Measurements from ENCODE around the gene EPN2.

EPN2 gene

DNA sequence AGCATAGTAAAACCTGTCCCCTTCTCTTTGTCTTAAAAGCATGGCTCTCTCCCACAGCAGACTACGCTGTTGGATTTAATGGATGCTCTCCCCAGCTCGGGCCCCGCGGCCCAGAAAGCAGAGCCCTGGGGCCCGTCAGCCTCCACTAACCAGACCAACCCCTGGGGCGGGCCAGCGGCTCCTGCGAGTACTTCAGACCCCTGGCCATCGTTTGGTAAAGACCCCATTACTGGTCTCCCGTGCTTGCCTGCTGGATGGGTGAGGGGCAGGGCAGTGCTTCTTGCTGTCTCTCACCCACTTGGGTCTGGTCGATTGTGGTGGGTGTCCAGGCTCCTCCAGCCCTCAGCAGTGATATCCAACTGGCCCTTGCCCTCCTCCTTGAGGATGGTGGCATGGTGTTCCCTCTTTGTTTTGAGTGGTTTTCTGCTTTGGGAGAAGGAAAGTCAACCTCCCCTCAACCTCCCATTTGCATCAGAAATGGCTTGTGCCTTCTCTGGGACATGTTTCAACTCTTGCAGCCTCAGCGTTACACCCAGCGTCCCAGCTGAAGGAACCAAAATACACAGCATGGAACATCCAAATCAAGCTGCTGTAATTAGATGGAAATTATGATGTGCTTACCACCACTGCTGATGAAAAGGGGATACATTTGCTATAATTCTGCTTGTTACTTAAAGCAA is 76.0 kb downstream of the EPN2 start:
- no peak for DNase-seq

DNA sequence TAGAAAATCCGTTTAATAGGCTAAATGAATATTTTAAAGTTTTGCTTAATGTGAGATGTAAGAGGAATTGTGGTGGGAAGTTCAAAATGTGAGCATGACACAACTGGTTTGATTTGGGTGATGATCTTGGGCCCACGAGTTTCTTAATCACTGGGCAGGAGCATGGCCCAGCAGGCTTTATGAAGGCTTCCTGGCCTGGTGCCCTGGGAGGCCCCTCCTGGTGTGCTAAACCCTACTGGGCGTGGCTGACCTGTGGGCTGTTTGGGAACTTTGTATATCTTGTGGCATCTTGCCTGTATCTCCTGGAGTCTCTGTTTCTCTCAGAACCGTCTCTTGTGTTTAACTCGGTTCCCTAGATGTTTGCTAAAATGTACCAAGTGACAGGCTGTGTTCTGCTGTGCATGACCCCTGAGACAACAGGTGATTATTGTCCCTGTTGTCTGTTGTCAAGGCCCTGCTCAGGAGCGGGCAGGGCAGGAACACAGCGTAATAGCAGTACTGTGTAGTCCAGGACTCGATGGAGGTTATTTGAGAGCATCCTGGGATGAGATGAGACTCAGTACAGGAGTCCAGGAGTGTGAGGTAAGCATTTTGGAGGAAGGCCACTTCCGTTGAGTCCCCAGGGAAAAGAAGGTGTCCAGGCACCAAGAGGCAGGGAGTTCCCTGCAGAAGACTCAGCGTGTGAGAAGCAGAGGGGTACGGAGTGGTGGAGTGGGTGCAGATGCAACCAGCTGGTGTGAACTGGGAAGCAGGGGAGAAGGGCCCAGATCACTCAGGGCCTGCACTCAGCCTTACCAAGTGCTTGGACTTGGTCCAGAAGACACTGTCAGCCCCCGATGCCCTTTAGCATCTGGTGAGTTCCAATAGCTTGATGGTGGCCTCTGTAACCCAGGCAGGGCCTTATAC is 76.8 kb downstream of the EPN2 start:
- DNase-seq: no peak

DNA sequence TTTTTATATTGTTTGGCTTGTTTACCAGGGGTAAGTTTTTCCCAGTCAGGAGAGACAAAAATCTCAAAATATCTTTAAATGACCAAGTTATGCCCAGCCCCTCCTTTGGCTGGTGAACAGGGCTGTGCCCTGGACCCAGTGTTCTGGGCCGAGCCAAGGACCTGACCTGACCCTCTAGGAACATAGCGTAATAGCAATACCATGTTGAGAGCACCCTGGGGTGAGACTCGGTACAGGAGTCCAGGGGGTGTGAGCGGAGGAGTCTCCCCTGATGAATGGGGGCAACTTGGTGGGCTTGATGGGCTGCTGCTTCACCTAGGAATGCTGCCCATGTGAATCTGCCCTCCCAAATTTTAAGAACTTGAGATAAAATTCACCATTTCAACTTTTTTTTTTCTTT is 77.9 kb downstream of the EPN2 start:
- DNase-seq: no peak

DNA sequence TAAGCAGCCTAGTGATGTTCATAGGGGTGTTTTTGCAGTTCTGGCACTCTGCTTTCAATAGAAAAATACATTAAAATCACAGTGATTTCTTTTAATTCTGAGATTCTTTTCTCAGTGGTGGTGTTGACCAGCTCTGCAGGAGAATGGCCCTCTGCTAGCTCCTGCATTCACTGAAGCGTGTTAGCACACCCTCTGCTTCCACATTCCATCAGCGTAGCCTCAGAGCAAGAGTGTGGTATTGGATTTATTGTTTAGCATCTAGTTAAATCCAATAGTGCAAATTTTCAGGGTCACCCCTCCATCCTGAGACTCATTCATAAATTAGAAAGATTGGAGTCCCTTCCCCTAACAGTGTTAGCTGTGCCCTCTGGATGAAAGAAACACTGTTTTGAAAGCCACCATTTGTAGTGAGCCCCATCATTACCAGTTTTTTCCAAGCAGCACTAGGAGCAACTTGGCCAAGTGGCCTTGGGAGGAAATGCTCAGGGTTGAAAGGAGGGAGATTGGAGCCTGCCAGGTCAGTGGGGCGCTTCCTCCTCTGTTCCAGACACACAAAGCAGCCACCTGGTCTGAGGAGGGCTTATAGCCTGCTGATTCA is 79.7 kb downstream of the EPN2 start:
- no peak for DNase-seq

DNA sequence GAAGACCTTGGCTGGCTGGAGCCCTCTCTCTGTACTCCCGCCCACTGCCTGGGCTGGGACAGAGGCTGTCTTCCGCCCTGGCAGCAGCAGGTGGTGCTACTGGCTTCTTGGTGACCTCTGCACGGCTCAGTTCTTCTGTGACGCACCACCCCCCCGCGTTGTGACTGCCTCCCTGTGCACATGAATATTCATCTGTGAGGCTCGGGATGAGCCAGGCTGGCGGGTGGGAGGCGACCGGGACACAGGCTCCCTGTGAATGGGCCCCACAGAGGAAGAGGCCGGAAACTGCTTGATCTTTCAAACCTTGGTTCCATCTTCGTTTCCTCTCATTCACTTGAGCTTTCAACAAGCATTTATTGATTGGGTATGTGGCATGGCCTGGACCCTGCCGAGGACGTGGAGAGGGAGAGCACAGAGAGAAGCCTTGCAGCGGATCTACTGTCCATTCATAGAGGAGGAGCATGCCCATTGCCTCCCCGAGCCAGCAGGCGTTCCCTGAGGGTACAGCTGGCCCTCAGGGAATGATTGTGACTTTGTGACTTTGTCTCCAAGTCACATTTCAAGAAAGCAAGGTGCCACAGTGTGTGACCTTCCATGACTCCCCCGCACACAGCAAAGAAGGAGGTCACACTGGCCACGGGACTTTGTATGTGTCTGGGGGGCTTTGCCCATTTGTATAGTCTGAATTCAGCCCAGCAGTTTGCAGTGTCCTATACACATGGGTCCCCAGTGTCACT is 80.4 kb downstream of the EPN2 start:
- no peak for DNase-seq

DNA sequence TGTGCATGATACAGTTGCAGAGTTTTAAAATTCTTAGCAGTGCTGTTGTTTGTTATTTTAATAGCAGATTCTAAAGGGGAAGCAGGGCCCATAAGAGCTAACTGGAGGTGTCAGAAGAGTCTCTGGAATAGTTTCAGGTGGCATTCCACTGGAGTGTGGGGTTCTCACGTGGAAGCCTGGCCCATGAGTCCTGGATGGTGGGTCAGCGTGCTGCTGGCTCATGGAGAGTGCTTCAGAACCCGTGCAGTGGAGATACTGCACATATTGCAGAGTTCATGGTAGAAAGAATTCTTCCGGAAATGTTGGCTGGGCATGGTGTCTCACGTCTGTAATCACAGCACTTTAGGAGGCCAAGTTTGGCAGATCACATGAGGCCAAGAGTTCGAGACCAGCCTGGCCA is 81.4 kb downstream of the EPN2 start:
- no peak for DNase-seq

DNA sequence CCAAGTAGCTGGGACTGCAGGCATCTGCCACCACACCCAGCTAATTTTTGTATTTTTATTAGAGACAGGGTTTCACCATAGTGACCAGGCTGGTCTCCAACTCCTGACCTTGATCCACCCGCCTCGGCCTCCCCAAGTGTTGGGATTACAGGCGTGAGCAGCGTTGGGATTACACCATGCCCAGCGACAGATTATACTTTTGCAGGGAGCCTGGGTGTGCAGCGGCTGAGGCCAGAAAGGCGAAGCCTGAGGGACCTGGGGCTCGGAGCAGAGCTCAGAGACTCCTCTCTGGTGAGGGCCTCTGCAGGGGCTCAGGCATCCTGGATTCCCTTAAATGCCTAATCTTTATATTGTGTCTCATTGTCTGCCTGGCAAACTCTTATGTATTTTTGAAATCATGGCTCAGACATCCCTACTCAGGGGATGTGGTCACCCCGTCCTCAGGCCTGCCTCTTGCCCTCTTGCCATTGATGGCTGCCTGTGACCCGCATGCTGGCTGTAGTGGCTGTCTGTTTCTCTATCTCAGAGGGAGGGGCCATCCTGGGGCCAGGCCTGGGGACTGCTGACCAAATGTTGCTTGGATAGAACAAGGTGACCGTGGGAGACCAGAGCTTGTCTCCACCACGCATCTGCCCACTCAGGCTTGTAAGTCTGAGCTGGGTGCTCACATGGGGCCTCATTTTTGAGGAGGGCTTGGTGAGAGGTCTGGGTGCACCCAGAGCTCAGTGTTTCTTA is 82.8 kb downstream of the EPN2 start:
- DNase-seq: no peak

DNA sequence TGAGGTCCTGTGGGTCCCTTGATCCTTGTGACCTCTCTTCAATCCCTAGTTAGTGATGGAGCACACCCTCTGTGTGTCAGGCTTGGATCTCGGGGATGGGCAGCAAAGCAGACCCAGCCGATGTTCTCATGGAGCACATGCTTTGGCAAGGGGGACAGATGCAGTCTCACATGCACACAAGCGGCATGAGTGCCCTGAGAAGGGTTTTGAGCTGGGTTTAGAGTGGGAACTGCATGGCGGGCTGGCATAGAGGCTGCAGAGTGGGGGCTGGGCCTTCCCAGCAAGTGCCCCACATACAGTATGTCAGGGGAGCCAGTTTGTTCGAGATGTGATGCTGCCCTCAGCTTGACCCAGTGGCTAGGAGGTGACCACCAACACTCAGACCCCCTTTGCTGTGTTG is 83.7 kb downstream of the EPN2 start:
- DNase-seq: no peak

DNA sequence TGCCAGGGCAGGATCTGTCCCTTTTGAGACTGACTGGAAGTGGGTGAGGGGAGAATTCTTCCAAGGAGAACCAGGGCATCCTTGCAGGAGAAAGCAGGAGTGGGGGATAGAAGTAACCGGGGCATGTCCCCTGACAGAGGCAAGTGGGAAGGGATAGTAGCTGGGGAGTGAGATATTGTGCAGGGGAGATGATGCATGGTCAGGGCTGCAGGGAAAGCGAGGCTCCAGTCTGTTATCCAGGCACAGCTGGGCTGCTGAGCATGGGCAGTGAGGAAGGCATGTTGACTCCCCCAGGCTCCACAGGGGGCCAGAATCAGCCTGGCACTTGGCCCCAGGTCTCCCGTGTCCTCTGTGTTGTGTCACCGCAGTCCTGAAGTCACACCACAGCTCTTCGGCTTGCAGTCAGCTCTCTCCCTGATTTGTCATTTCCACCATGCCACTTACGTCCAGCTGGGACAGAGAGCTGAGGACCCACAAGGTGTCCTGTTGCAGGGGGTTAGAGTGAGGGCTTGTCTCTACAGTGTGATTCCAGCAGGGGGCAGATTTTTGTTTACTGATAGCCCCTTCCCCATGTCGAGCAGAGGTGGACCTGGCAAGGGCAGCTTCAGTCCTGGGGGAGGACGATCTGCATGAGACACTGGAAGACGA is 84.4 kb downstream of the EPN2 start:
- DNase-seq: no peak

DNA sequence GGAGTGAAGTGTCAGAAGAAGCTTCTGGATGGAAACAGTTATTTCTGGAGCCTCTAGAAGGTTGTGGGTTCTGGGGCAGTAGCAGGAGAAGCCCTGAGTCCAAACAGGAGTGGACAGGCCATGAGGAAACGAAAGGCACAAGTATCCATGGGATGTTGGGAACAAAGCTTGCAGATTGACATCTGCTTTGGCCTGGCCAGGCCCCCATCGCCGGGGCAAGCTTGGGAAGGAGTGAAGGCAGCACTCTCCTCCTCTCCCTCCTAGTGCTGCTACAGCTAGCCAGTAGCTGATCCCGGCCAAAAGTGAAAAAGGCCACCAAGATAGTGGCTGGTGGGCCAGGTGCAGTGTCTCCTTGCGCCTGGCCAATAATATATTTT is 85.0 kb downstream of the EPN2 start:
- DNase-seq: no peak

DNA sequence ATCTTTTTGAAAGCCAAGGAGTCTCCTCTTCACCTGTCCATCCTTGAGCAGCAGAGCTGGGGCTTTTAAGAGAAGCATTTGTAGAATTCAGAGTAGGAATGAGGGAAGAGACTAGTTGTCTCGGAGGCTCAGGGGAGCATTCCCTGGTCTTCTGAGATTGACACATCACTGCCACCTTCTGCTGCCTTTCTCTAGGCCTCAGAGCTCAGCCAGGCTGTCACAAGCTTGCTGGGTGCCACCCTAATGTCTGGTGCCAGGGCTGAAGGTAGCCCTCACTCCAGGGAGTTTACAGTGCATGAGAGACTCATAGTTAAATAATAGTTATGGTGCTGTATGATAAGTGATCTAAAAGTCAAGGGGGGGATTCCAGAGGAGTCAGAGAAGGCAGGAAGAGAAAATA is 85.7 kb downstream of the EPN2 start:
- DNase-seq: no peak

DNA sequence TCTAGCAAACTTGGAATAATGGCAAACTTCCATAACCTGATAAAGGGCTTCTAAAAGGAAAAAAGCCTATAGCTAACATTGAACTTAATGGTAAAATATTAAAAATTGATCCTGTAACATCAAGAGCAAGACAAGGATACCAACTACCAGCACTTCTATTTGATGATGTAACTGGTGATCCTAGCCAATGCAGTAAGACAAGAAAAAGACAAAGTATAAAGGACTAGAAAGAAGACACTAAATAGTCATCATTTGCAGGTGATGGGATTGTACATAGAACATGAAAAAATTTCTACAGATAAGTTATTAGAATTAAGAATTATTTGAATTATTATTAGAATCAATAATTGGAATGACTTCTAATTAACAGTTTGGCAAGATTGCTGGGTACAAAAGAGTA is 88.4 kb downstream of the EPN2 start:
- no peak for DNase-seq

DNA sequence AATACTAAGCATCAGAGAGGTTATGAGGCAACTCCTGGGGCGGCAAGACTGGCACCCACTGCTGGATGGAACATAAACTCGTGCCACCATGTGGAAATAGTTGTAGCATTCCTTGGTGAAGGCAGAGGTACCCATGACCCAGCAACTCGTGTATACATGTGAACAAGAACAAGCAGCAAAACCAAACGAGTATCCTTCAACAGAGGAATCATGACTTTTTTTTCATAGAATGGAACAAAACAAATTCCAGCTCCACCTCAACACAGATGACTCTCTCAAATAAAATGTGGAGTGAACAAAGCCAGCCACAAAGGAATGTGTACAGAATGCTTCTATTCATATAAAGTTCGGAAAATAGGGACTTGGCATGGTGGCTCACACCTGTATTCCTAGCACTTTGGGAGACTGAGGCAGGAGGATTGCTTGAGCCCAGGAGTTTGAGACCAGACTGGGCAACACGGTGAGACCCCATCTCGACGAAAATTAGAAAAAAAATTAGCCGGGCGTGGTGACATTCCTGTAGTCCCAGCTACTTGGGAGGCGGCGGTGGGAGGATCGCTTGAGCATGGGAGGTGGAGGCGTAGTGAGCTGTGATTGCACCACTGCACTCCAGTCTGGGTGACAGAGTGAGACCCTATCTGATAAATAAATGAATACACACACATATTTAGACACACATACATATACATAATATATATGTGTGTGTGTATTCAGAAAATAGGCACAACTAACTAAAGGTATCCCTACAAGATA is 90.0 kb downstream of the EPN2 start:
- DNase-seq: no peak

DNA sequence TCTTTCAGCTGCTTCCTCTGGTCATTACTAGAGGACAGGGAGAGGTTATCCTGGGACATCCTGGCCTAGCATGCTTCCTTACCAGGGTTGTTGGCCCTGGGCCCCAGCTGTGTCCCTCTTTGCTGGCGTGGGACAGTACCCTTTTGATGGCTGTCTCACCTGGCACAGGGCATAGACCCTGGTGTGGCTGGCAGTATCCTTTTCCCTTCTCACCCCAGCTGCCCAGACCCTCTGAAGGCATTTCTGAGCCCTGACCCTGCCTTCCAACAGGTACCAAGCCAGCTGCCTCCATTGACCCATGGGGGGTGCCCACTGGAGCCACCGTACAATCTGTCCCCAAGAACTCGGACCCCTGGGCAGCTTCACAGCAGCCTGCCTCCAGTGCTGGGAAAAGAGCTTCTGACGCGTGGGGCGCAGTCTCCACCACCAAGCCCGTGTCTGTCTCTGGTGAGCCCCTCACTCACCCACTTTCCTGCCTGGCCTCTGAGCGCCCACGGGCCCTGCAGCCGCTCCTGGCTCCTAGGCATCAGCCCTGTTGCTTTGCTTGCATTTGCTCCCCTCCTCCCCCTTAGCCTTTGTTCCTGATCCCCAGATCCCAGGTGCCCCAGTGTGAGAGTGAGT is 91.4 kb downstream of the EPN2 start:
- DNase-seq: no peak

DNA sequence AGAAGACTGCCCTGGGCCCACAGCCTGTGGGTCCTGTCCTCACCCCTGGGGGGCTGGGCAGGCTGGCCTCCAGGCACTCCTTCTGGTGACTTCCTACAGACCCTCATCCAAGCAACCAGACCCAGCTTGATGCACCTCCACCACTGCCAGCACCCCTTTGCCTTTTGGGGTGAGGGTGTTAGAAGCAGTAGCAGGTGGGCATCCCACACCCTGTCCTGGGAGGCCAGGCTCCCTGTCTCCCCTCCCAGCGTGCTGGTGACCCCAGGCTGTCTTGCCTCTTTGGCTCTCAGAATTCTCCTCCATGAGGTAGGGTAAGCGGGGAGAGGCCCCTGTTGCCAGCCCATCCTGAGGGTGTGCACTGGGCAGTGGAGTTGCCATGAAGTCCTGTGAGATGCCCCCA is 92.0 kb downstream of the EPN2 start:
- DNase-seq: no peak

DNA sequence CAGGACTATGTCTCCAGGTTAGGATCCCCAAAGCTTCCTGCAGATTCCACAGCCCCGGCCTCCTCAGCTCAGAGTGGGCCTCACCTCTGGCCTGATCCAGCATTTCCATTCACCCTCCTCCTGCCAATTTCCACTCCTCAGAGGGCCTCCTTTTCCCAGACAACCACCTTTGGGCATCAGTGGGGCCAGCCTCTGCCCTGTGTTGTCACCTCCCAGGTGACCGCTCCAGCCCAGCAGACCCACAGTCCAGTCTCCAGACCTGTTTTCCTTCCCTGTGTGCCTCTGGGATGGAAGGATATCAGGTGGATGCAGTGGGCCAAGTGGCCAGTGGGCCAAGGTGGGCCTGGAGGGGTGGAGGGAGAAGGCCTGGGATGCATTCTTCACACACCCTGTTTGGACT is 92.7 kb downstream of the EPN2 start:
- no peak for DNase-seq

DNA sequence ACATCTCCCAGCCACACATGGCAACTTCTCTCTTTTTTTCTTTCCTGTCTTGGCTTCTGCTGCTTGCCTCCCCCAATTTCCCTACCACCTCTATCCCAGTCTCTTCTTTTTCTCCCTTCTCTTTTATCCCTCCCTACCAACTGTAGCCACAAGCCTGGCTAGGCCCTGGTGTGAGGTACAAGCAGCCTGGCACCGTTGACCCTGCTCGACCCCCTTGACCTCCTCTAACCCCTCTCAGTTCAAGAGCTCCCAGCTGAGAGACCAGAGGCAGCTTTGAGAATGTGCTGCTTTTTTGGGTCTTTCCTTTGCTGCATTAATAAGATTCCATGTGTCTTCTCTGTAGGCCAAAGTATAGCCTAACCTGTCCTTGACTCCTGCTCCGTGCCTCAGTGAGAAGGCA is 93.1 kb downstream of the EPN2 start:
- DNase-seq: no peak

DNA sequence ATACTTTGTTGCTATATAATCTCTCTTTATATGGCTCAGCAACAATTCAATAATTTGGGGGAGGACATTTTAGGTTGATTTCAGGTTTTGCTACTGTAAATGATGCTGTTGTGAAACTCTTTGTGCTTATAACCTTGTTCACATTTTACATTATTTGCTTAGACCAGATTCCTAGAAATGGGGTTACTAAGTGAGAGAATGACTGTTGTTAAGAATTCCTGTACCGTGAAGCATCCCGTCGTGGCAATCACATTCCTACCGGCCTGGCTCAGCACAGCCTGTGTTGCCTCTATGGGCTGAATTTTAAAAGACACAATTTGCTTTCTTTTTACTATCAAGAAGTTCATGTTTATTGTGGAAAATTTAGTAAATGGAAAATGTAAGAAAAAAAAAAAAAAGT is 94.0 kb downstream of the EPN2 start:
- DNase-seq: no peak

DNA sequence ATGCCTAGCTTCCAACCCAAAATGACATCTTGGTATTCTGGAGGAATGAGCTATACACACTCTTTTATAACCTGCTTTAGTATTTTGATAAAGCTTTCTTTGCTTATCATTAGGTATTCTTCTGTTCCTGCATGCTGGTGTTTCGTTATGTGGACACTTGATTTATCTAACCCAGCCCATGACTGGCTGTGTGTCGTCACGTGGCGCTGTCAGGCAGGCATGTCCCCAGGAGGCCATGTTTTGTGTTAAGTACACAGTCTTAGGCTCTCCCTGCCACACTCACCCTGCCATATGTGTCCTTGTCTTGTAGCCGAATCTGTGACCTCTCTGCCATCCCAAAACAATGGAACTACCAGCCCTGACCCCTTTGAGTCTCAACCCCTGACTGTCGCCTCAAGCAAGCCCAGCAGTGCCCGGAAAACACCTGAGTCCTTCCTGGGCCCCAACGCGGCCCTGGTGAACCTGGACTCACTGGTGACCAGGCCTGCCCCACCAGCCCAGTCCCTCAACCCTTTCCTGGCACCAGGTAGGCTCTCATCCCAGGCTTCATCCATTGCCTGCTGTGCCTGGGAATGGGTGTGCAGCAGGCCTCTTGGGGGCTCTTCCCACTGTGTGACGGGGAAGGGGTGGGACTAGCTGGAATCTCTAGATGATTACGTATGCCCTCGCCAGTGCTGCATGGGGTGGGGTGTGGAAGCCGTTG is 94.5 kb downstream of the EPN2 start:
- no peak for DNase-seq

Measured in Kasumi-1 (cell line).